K562 (cell line): ENCODE measurements around the gene CUL5. TPM values are rescaled to one million over a fixed set of nuclear protein-coding genes. Genes with fewer than 3 reads are reported as not detected.

Experiments
- CBX1 ChIP-seq: sonication (generic); IDR thresholded peaks from 2 replicates; pipeline ENCODE4 v1.6.1; 2016; ENCODE audit warnings: antibody characterized with exemption, low read depth, mild to moderate bottlenecking
- CBX3 ChIP-seq, 2 experiments: IDR thresholded peaks; 1 replicate in 1 of 2; 2 replicates in 1 of 2; pipeline ENCODE4 v1.6.1; 2012; ENCODE audit warnings: inconsistent platforms in 2 of 2, low read length in 2 of 2, borderline replicate concordance in 1 of 2, control low read depth in 1 of 2
- LEF1 ChIP-seq: fragments of 450-650 bp; IDR thresholded peaks from 2 replicates; pipeline ENCODE4 v1.6.1; 2016; ENCODE audit warnings: mild to moderate bottlenecking
- NCOA2 ChIP-seq, 2 experiments: fragments of 450-650 bp; IDR thresholded peaks; 2 replicates each; pipeline ENCODE4 v1.6.1; 2018; ENCODE audit warnings: mild to moderate bottlenecking in 2 of 2, moderate library complexity in 1 of 2; ENCODE audit not compliant: partially characterized antibody in 2 of 2
- NR2C1 ChIP-seq, 2 experiments: fragments of 450-650 bp; IDR thresholded peaks; 2 replicates each; pipeline ENCODE4 v1.6.1; 2017; ENCODE audit warnings: mild to moderate bottlenecking in 2 of 2, antibody characterized with exemption in 1 of 2, inconsistent platforms in 1 of 2, missing compliant biosample characterization in 1 of 2, missing genetic modification characterization in 1 of 2
- RBM14 ChIP-seq: fragments of 200-400 bp; formaldehyde crosslinking; IDR thresholded peaks from 2 replicates; pipeline ENCODE4 v1.6.1; 2018; ENCODE audit warnings: low read depth, mild to moderate bottlenecking, low read length, moderate library complexity, borderline replicate concordance; ENCODE audit not compliant: insufficient read depth
- RCOR1 ChIP-seq, 2 experiments: IDR thresholded peaks; 2 replicates each; pipeline ENCODE4 v1.6.1; 2012; ENCODE audit warnings: low read depth in 2 of 2, low read length in 2 of 2, borderline replicate concordance in 1 of 2, improper control_type of control experiment in 1 of 2
- ZC3H4 ChIP-seq: sonication (generic); formaldehyde crosslinking; IDR thresholded peaks from 2 replicates; pipeline ENCODE4 v1.9.0; 2021; ENCODE audit warnings: missing genetic modification reagents, borderline replicate concordance
- ZNF3 ChIP-seq: fragments of 250-450 bp; sonication (Bioruptor Pico); IDR thresholded peaks from 2 replicates; pipeline ENCODE4 v1.5.0; 2021; ENCODE audit warnings: mild to moderate bottlenecking, moderate library complexity
- polyA plus RNA-seq, 8 experiments: library from polyadenylated mRNA; depleted of rRNA in 4 of 8; stranded (reverse) in 5 of 8; unstranded in 3 of 8; fragments of >200 nt; fragmentation: Nextera tagmentation in 2 of 8; fragmentation: Illumina TruSeq in 1 of 8; extraction: Ambion mirVana in 2 of 8; extraction: Trizol in 1 of 8; gene quantifications; 2 replicates each; pipeline versions ENCODE4 v1.2.1 to v1.2.3, GENCODE V29; 2011 to 2014; ENCODE audit warnings: inconsistent platforms in 1 of 8, missing spikeins in 1 of 8
- total RNA-seq, 7 experiments: library from RNA; depleted of rRNA in 6 of 7; stranded (reverse); fragments of >200 nt in 6 of 7; fragmentation: Illumina TruSeq in 2 of 7; extraction: Trizol in 2 of 7; gene quantifications; 2 replicates each; pipeline versions ENCODE4 v1.2.1 to v1.2.3, GENCODE V29; 2011 to 2021; ENCODE audit warnings: low replicate concordance in 1 of 7
- TF ChIP-seq, protein P1 (sequence below): fragments of 250-450 bp; sonication (Bioruptor Pico); IDR thresholded peaks from 2 replicates; pipeline ENCODE4 v1.8.0; 2021; ENCODE audit warnings: mild to moderate bottlenecking, moderate library complexity
- TF ChIP-seq, protein P2 (sequence below): fragments of 150-350 bp; IDR thresholded peaks from 2 replicates; pipeline ENCODE4 v1.6.1; 2014; ENCODE audit warnings: low read depth, mild to moderate bottlenecking, low read length, borderline replicate concordance
- TF ChIP-seq, protein P3 (sequence below): fragments of 250-450 bp; sonication (Bioruptor Pico); IDR thresholded peaks from 2 replicates; pipeline ENCODE4 v1.5.0; 2021
- TF ChIP-seq, protein P4 (sequence below): fragments of 250-450 bp; sonication (Bioruptor Pico); IDR thresholded peaks from 2 replicates; pipeline ENCODE4 v1.4.0; 2020

CUL5 gene
- total and polyA plus RNA-seq, 9 of the 15 experiments (the other 6 are each of a cell fraction or from before 2014, with no cell fraction given) = 14.3 to 45.9 (median 23.0) TPM

DNA sequence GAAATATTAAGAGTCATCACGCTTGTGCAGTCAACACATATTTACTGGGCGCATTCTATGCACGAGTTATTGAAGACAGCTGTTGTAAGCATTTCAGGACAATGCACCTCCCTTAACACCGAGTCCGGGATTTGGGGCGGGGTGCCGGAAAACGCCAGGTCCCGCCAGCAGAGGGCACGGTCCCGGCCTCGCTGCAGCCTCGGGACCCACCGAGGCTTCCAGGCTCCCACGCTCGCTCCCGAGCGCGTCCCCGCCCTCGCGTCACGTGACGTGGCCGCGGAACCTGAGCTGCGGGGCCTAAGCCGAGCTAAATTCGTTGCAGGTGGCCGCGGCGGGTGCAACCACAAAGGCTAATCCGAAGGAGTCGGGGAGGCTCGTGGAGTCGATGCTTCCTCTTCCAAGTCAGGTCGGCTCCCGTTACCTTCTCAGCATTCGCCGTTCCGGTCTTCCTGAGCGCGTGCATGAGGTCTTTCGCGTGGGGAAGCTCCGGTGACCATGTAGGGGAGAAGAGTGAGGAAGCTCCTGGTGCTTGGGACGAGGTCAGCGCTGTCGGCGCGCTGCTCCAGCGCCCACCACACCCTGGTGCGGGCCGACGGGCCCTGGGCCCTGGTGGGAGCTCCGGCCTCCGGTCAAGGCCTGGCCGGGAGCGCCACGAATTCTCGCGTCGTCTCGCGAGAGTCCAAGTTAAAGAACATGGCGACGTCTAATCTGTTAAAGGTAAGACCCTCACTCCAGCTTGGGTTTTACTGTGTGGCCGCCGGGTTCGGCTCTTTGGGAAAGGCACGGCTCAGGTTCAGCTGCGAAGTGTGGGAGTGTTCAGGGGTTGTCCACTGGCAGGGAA is at the start of gene CUL5 (continued):
- TF ChIP-seq, protein P1, sequence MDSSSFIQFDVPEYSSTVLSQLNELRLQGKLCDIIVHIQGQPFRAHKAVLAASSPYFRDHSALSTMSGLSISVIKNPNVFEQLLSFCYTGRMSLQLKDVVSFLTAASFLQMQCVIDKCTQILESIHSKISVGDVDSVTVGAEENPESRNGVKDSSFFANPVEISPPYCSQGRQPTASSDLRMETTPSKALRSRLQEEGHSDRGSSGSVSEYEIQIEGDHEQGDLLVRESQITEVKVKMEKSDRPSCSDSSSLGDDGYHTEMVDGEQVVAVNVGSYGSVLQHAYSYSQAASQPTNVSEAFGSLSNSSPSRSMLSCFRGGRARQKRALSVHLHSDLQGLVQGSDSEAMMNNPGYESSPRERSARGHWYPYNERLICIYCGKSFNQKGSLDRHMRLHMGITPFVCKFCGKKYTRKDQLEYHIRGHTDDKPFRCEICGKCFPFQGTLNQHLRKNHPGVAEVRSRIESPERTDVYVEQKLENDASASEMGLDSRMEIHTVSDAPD (CRISPR knock-in tag) = 0 out of 2 replicates have a peak, but pooled peaks have one; percentile 21
- TF ChIP-seq RBM14 (no peak), NR2C1 (IDR thresholded peaks at IDR 0.05) (0 out of 2 replicates have a peak, but pooled peaks have one; percentile 37), NR2C1 (tag; IDR thresholded peaks at IDR 0.05) (no peak), LEF1 (peak; percentile 44; the same call in 1 of the 2 replicates), CBX1 (peak; percentile 91; the same call in 1 of the 2 replicates), ZC3H4 (CRISPR knock-in tag) (no peak), NCOA2 (IDR thresholded peaks at IDR 0.05; ENCODE audit: partially characterized antibody in 2 of 2) (no peak), RCOR1 (IDR thresholded peaks at IDR 0.05; ENCODE audit: borderline replicate concordance in 1 of 2, low read depth in 2 of 2, low read length in 2 of 2) (peak in 1 of 2 experiments; percentile 60; a peak in 2 of 4 replicates), CBX3 (IDR thresholded peaks at IDR 0.05; ENCODE audit: borderline replicate concordance in 1 of 2, low read length in 2 of 2) (peak in 1 of 2 experiments; percentile 80; a peak in 1 of 3 replicates), ZNF3 (CRISPR knock-in tag) (no peak)
- TF ChIP-seq, protein P2, sequence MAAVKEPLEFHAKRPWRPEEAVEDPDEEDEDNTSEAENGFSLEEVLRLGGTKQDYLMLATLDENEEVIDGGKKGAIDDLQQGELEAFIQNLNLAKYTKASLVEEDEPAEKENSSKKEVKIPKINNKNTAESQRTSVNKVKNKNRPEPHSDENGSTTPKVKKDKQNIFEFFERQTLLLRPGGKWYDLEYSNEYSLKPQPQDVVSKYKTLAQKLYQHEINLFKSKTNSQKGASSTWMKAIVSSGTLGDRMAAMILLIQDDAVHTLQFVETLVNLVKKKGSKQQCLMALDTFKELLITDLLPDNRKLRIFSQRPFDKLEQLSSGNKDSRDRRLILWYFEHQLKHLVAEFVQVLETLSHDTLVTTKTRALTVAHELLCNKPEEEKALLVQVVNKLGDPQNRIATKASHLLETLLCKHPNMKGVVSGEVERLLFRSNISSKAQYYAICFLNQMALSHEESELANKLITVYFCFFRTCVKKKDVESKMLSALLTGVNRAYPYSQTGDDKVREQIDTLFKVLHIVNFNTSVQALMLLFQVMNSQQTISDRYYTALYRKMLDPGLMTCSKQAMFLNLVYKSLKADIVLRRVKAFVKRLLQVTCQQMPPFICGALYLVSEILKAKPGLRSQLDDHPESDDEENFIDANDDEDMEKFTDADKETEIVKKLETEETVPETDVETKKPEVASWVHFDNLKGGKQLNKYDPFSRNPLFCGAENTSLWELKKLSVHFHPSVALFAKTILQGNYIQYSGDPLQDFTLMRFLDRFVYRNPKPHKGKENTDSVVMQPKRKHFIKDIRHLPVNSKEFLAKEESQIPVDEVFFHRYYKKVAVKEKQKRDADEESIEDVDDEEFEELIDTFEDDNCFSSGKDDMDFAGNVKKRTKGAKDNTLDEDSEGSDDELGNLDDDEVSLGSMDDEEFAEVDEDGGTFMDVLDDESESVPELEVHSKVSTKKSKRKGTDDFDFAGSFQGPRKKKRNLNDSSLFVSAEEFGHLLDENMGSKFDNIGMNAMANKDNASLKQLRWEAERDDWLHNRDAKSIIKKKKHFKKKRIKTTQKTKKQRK = no peak
- TF ChIP-seq, protein P3, sequence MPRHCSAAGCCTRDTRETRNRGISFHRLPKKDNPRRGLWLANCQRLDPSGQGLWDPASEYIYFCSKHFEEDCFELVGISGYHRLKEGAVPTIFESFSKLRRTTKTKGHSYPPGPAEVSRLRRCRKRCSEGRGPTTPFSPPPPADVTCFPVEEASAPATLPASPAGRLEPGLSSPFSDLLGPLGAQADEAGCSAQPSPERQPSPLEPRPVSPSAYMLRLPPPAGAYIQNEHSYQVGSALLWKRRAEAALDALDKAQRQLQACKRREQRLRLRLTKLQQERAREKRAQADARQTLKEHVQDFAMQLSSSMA (CRISPR knock-in tag) = no peak
- TF ChIP-seq, protein P4, sequence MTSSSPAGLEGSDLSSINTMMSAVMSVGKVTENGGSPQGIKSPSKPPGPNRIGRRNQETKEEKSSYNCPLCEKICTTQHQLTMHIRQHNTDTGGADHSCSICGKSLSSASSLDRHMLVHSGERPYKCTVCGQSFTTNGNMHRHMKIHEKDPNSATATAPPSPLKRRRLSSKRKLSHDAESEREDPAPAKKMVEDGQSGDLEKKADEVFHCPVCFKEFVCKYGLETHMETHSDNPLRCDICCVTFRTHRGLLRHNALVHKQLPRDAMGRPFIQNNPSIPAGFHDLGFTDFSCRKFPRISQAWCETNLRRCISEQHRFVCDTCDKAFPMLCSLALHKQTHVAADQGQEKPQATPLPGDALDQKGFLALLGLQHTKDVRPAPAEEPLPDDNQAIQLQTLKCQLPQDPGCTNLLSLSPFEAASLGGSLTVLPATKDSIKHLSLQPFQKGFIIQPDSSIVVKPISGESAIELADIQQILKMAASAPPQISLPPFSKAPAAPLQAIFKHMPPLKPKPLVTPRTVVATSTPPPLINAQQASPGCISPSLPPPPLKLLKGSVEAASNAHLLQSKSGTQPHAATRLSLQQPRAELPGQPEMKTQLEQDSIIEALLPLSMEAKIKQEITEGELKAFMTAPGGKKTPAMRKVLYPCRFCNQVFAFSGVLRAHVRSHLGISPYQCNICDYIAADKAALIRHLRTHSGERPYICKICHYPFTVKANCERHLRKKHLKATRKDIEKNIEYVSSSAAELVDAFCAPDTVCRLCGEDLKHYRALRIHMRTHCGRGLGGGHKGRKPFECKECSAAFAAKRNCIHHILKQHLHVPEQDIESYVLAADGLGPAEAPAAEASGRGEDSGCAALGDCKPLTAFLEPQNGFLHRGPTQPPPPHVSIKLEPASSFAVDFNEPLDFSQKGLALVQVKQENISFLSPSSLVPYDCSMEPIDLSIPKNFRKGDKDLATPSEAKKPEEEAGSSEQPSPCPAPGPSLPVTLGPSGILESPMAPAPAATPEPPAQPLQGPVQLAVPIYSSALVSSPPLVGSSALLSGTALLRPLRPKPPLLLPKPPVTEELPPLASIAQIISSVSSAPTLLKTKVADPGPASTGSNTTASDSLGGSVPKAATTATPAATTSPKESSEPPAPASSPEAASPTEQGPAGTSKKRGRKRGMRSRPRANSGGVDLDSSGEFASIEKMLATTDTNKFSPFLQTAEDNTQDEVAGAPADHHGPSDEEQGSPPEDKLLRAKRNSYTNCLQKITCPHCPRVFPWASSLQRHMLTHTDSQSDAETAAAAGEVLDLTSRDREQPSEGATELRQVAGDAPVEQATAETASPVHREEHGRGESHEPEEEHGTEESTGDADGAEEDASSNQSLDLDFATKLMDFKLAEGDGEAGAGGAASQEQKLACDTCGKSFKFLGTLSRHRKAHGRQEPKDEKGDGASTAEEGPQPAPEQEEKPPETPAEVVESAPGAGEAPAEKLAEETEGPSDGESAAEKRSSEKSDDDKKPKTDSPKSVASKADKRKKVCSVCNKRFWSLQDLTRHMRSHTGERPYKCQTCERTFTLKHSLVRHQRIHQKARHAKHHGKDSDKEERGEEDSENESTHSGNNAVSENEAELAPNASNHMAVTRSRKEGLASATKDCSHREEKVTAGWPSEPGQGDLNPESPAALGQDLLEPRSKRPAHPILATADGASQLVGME = peak; percentile 86; the same call in 1 of the 2 replicates
